ENCODE data around the gene UBE2K. TPM values are rescaled to one million over a fixed set of nuclear protein-coding genes. Genes with fewer than 3 reads are reported as not detected.

UBE2K gene
- total and polyA plus RNA-seq, 9 donors: 14.5 to 63.8 (median 52.2) TPM

GRCh38 chr4:39820186-39820585, 122.2 kb downstream of the UBE2K start:
- WGBS, 3 donors: 61 to 75% (median 72%) methylated on average over 5 of the region's 5 CpGs
- no peak for TF ChIP-seq POLR2A (IDR thresholded peaks at IDR 0.05)
- no peak for TF ChIP-seq EP300 (IDR thresholded peaks at IDR 0.05)
- no peak for TF ChIP-seq CTCF (IDR thresholded peaks at IDR 0.05)
- intact Hi-C loops (cut with DNase I): no loop called here
- Histone ChIP-seq H3K27me3 (no peaks in the 10 kb centered on the region), H3K4me3 (no peak overlapping the region), H3K4me1 (ENCODE audit: insufficient read depth) (no peaks in the 10 kb centered on the region), H3K36me3 (no peaks in the 10 kb centered on the region), H3K9me3 (no peaks in the 10 kb centered on the region), H3K27ac (no peak overlapping the region)
- DNase-seq: no peak

DNA sequence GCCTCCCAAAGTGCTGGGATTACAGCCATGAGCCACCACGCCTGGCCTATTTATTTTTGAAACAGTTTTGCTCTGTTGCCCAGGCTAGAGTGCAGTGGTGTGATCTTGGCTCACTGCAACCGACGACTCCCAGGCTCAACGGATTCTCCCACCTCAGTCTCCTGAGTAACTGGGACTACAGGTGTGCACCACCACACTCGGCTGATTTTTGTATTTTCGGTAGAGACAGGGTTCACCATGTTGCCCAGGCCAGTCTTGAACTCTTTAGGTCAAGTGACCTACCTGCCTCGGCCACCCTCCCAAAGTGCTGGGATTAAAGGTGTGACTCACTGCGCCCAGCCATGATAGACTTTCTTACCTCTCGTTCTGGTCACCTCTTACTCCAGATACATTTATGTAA, 124.0 kb downstream of the UBE2K start:
- intact Hi-C loops (cut with DNase I): no loop called here
- H3K4me1 ChIP-seq (ENCODE audit: insufficient read depth): no peaks in the 10 kb centered on the region
- H3K27ac ChIP-seq: no peak overlapping the region
- no peaks in the 10 kb centered on the region for H3K27me3 ChIP-seq
- TF ChIP-seq EP300 (IDR thresholded peaks at IDR 0.05) (no peak), CTCF (IDR thresholded peaks at IDR 0.05) (no peak)
- WGBS, 3 donors: 96 to 98% (median 96%) methylated on average over 9 of the region's 9 CpGs
- no peaks in the 10 kb centered on the region for H3K36me3 ChIP-seq
- DNase-seq: peak in 1 of 5 donors; percentile 13
- no peaks in the 10 kb centered on the region for H3K9me3 ChIP-seq
- no peak overlapping the region for H3K4me3 ChIP-seq

- intact Hi-C loops (cut with DNase I): no loop called here
- TF ChIP-seq POLR2A (IDR thresholded peaks at IDR 0.05): no peak
- no peak for TF ChIP-seq CTCF (IDR thresholded peaks at IDR 0.05)
- no peak for TF ChIP-seq EP300 (IDR thresholded peaks at IDR 0.05)
- Histone ChIP-seq H3K27ac (no peak overlapping the region), H3K4me1 (ENCODE audit: insufficient read depth) (no peaks in the 10 kb centered on the region), H3K36me3 (no peaks in the 10 kb centered on the region), H3K9me3 (no peaks in the 10 kb centered on the region), H3K27me3 (no peaks in the 10 kb centered on the region), H3K4me3 (no peak overlapping the region)
- DNase-seq: no peak
Measured at GRCh38 chr4:39822662-39823061, 124.7 kb downstream of the UBE2K start.

- H3K4me1 ChIP-seq (ENCODE audit: insufficient read depth): no peaks in the 10 kb centered on the region
- H3K36me3 ChIP-seq: no peaks in the 10 kb centered on the region
- no peak overlapping the region for H3K27ac ChIP-seq
- H3K9me3 ChIP-seq: no peaks in the 10 kb centered on the region
- peak in 1 of 5 donors; percentile 32 for DNase-seq
- no peaks in the 10 kb centered on the region for H3K27me3 ChIP-seq
- TF ChIP-seq CTCF (IDR thresholded peaks at IDR 0.05) (no peak), POLR2A (IDR thresholded peaks at IDR 0.05) (no peak), EP300 (IDR thresholded peaks at IDR 0.05) (no peak)
- 18 to 37% (median 22%) methylated on average over 2 of the region's 2 CpGs for WGBS, 3 donors
- intact Hi-C loops (cut with DNase I): no loop called here
- H3K4me3 ChIP-seq: no peak overlapping the region
Measured at GRCh38 chr4:39823191-39823590, 125.3 kb downstream of the UBE2K start.

DNA sequence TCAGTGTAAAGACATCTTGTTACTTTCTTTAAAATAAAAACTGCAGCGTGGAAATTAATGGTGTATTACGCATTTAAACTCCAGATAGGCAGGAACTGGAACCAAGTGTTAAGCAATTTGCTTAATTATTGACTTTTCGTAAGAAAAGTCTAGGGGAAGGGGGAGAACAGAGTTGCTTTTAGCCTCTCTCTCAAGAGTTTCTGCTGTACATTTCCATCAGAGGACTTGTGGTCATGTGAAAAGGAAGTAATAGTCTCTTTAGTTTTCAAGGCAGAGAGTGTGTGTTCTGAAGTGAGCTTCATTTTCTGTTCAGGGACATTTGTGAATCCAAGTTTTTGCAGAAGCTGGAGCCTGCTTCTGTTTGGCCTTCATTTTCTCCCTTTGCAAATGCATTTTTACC, 127.2 kb downstream of the UBE2K start:
- WGBS, 3 donors: 95 to 96% (median 95%) methylated on average over 3 of the region's 3 CpGs
- intact Hi-C loops (cut with DNase I): no loop called here

More for the DNA sequence above, 127.2 kb downstream of the UBE2K start:
- TF ChIP-seq POLR2A (IDR thresholded peaks at IDR 0.05): no peak
- TF ChIP-seq EP300 (IDR thresholded peaks at IDR 0.05): no peak
- TF ChIP-seq CTCF (IDR thresholded peaks at IDR 0.05): no peak
- H3K36me3 ChIP-seq: no peaks in the 10 kb centered on the region
- no peak overlapping the region for H3K4me3 ChIP-seq
- no peaks in the 10 kb centered on the region for H3K9me3 ChIP-seq
- no peaks in the 10 kb centered on the region for H3K4me1 ChIP-seq (ENCODE audit: insufficient read depth)
- no peak for DNase-seq
- H3K27ac ChIP-seq: no peak overlapping the region
- H3K27me3 ChIP-seq: no peaks in the 10 kb centered on the region
